GM18511 (cell line): ENCODE results near the gene ELL.

Source experiments
- ATAC-seq: cut with Tn5 transposase; IDR thresholded peaks from one replicate; pipeline ENCODE4 v1.9.1; 2021; ENCODE audit warnings: mild to moderate bottlenecking, moderate library complexity; ENCODE audit not compliant: unreplicated experiment

Gene ELL

GRCh38 chr19:18474366-18474887 lies 47.4 kb downstream of the ELL start:
- ATAC-seq = no peak

DNA sequence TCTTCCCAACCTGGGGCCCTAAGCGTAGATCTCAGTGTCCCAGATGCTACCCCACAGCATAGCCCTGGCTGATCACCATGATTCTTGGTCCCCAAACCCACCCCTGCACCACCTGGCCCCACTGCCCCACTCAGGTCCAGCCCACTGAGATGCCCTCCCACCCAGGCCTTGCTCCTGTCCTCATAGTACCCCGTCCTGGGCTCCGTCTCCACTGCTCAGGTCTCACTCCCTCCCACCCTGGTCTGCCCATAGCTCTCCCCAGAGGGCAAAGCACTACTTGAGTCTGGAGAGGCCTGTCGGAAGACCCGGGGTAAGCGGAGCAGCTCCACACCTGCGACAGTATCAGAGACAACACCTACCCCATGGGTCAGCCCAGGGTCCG lies 48.2 kb downstream of the ELL start:
- ATAC-seq = no peak

DNA sequence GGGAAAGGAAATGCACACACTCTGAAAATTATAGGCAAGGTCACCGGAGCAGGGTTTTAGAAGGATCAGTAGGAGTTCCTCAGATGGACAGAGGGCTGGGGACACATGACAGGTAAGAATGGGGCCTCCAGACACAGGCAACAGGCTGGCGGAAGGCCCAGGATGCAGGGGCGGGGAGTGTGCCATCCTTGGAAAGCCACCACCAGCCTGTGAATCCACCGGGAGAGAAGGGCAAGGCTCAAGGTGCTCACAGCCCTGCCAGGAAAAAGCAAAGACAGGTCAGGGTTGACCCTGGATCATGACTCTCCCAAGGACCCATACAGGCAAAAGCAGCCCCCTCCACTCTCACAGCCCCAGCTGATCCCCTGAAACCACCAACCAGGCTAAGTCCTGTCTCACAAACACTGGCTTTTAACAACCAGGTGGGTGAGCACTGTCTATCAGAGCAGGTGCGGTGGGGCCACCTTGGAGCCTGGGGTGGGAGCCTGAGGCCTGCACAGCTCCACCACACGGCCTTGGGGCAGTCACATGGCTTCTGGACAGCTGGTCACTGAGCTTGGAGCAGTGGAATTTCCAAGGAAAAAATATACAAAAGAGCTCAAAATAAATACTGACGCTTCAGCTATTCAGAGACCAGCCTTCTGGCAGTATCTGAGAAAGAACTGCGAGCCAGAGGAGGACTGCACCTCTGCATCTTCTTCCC lies 48.7 kb downstream of the ELL start:
- no peak for ATAC-seq

DNA sequence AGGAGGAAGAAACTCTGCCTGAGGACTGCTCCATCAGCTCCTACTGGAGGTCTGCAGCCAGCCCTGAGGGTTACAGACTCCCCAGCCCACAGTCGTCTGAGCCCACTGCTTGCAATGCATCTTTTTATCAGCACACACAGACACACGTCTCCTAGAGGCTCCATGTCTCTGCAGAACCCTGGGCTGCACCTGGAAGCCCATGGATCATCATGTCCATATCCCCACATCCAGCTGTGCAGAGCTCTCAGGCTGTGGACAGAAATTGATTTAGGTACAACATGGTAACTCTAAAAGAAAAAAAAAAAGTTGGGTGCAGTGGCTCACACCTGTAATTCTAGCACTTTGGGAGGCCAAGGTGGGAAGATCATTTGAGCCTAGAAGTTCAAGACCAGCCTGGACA lies 51.1 kb downstream of the ELL start:
- no peak for ATAC-seq

DNA sequence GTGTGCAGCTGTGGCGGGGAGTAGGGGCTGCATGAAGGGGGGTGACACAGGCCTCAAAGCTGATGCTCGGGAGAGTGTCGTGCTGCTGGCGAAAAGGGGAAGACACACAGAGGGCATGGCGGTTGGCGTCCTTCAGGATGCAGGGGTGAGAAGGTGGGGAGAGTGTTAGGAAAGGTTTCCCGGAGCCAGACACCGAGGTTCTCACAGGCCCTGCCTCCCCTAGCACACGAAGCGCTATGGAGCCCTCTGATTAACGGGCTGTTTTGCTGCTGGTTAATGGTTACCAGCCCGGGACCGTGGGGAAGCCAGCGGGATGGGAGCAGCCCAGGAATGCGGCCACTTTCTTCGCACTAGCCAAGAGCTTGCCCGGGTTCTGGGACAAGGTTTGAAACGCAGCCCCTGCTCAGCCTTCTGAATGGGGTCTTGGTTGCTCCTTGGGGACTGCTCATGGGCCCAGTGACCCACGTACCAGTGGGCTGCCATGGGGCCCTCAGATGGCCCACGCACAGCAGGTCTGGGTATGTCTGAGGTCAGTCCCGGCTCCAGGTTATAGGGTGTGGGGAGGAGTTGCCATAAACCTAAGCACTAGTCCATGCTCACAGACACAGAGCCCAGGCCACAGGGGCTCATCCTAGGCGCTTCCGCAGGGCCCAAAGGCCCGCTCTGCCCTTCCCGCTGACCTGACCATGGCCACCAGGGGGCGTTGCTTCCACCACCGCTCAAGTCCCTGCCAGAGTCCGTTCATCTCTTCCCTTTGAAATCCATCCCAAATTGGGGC lies 52.6 kb downstream of the ELL start:
- no peak for ATAC-seq

- ATAC-seq = no peak
Observed at GRCh38 chr19:18468517-18468916, 53.4 kb downstream of the ELL start.

DNA sequence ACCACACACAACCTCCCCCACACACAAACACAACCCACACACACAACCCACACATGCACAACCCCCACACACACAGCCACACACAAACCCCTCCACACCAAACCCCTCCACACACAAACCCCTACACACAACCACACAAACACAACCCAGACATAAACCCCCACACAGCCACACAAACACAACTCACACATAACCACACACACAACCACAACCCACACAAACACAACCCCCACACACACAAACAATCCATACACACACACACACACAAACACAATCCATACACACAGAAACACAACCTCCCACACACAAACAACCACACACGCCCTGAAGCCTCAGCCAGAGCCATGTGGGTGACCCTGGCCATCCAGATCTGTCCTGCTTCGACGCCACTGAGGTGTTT lies 53.9 kb downstream of the ELL start:
- no peak for ATAC-seq

DNA sequence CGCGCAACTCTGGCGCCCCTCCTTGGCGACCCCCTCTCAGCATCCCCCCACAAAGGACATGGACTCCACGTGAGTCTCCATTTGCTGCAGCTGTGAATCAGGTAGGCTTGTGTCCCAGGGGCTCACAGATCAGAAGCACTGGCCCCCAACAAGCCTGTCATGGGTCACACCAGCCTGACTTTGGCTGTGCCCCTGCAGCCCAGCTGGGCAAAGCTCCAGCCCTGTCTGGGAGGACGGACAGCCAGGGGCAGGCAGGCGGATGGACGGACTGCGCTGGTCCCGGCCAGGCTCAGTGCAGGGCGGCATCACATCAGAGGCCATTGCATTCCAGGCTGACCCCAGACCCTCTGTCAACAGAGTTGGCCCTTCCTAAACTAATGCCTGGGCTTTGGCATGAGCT lies 55.5 kb downstream of the ELL start:
- ATAC-seq = no peak

DNA sequence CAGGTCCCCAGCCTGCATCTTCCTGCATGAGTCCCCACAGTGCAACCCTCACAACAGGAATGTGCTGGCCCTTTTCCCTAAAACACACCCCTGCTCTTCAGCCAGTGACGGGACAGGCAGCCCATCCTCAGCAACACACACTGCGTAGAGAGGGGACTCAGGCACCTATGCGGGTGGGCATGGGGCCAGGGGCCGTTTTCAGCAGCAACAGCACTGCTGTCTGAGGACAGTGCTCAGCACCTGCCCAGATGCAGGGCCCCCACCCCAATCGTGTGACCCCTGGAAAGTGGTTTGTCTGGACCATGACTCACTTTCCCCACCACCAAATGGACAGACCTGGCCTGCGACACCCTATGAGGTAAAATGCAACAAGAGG lies 55.9 kb downstream of the ELL start:
- ATAC-seq = no peak

GRCh38 chr19:18465214-18465963 lies 56.5 kb downstream of the ELL start:
- no peak for ATAC-seq

DNA sequence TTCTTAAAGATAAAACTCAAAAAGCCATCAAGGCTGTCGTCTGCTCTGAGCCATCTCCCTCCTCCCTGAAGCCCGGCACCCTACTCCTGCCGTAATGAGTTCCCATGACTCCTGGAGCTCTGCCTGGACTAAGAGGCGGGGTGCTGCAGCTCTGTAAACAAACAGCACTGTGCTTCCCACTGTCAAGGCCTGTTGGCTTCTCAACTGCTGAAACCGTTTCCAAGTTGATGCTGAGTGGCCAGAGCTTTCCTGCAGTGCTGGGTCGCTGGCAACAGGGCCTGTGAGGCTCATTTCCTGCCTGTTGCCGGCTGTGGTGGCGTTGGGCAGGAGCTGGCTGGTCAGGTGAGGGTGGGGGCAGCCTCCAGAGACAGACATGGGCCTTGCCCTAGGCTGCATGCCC lies 57.2 kb downstream of the ELL start:
- ATAC-seq = no peak

DNA sequence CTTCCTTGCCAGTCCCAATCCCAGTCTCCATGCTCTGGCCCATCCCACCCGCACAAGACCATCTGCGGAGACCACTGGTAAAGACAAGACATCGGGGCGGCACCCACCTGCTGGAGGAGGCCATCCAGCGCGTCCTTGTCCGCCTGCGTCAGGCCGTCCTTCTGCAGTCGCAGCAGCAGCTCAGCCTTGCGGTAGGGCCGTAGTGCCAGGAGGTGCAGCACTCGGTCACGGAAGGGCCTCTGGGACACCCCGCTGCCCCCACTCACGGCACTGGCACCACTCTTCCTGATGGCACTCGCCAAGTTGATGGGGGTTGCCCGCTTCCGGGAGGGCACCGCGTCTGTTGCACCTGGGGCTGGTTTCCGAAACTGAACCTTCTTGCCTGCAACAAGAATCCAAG lies 60.4 kb downstream of the ELL start:
- no peak for ATAC-seq

DNA sequence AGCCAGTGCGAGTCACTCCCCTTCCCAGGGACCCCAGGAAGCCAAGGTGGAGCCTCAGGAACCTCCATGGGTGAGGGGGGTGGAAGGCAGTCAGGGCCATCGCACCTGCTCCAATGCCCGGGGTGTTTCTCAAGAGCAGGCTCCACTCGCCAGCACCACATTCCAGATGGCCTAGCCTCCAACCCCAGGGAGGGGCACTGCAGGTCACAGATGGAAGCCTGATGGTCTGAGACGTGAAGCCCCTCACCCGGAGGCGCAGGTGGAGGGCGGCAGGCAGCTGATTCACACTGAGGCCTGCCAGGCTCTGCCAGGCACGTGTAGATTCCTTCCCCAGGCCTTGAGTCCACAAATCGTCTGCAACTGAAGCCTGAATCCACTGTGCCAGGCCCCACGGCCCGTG lies 61.0 kb downstream of the ELL start:
- no peak for ATAC-seq

GRCh38 chr19:18457483-18458331 lies 64.2 kb downstream of the ELL start:
- no peak for ATAC-seq

GRCh38 chr19:18456974-18457373 lies 64.9 kb downstream of the ELL start:
- ATAC-seq = no peak

- no peak for ATAC-seq
Observed at GRCh38 chr19:18456279-18456678, 65.6 kb downstream of the ELL start.

DNA sequence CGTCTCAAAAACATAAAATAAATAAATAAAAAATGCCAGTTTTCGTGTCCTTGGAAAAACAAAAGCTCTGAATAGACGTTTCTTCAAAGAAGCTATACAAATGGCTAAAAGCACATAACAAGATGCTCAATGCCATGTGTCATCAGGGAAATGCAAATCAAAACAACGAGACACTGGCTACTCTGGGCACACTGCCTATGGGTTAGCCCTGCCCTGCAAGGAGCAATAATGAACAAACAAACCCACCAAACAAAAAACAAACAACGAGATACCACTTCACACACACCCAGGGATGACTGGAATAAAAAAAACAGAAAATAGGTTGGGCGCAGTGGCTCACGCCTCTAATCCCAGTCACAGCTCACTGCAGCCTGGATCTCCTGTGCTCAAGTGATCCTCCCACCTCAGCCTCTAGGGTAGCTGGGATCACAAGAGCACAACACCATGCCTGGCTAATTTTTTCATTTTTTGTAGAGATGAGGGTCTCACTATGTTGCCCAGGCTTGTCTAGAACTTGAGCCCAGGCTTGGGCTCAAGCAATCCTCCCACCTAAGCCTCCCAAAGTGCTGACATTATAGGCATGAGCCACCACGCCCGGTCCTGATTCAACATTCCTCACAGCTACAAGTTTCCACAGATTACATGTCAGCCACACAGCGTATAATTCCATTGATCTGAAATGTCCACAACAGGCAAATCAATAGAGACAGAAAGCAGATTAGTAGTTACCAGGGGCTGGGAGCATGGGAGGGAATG lies 68.4 kb downstream of the ELL start:
- ATAC-seq = no peak

GRCh38 chr19:18452386-18452785 lies 69.5 kb downstream of the ELL start:
- no peak for ATAC-seq

DNA sequence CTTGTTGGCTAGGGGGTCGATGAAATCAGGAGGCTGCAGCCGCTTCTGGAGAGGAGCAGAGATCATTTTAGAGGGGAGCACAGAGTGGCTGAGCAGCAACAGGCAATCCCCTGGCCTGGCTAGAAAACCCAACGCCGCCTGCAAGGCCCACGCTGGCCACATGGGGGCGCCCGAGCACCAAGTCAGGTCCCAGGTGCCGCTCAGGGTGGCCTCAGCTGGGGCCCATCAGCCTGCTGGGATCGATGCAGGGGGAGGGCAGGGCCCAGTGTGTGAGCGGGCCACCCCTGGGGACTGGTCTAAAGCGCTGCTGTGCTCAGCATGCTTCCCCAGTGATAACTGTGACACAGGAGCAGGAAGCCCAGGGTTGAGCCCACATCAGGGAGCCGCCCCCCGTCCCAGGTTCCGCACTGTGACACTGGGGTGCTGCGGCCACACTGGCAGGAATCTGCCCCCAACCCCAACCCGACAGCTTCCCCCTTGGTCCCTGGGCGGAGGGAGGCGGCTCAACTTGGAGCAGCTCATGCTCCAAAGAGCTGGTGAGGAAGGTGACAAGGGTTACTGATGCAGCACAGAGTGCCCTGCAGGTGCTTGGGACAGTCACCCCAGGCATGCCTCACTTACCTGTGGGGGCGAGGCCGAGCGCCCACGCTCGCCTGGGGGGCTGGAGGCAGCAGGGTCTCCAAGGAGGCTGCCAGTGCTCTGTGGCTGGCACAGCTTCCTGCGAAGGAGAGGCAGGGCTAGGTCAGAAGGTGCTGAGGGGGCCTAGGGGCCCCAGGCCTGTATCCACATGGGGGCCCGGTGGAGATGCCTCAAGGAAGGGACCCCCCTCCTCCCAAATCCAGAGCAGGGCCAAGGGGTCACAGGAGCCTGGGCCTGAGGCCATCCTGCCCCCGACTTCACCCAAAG lies 70.7 kb downstream of the ELL start:
- ATAC-seq = no peak
